Astrocyte (in vitro differentiated cells and primary cell): ENCODE measurements around the gene ARMC12.

Source experiments
- CTCF ChIP-seq: IDR thresholded peaks from 2 replicates; pipeline ENCODE4 v1.5.1; 2011; ENCODE audit warnings: low read depth, mild to moderate bottlenecking, inconsistent platforms, low read length, moderate library complexity; ENCODE audit not compliant: insufficient read depth
- EZH2 ChIP-seq: IDR thresholded peaks from 2 replicates; pipeline ENCODE4 v1.6.1; 2012; ENCODE audit warnings: mild to moderate bottlenecking, low read length, inconsistent platforms; ENCODE audit not compliant: insufficient read depth

- TF ChIP-seq EZH2 (no peak), CTCF (no peak)
Measured at GRCh38 chr6:35733633-35734032, 3.2 kb upstream of the ARMC12 start.
